Measurements from ENCODE around the gene PCDHA7.

Gene PCDHA7

GRCh38 chr5:140883927-140884697, 50.0 kb downstream of the PCDHA7 start:
- no peak for TF ChIP-seq CTCF (IDR thresholded peaks at IDR 0.05)
